NCI-H1048 (cell line): ENCODE measurements around the gene CTRL.
A peak's percentile ranks its signal among the peaks of the same experiment; 100 is the strongest.
"Not testable (repeated sequence)": the region's sequence is repeated elsewhere in the genome, so short reads cannot be mapped to it uniquely, and the experiment has no call there.

Source experiments
- DNase-seq: peaks from one replicate; lab custom pipeline; 2025; lab: John Stamatoyannopoulos, UW

CTRL gene

DNA sequence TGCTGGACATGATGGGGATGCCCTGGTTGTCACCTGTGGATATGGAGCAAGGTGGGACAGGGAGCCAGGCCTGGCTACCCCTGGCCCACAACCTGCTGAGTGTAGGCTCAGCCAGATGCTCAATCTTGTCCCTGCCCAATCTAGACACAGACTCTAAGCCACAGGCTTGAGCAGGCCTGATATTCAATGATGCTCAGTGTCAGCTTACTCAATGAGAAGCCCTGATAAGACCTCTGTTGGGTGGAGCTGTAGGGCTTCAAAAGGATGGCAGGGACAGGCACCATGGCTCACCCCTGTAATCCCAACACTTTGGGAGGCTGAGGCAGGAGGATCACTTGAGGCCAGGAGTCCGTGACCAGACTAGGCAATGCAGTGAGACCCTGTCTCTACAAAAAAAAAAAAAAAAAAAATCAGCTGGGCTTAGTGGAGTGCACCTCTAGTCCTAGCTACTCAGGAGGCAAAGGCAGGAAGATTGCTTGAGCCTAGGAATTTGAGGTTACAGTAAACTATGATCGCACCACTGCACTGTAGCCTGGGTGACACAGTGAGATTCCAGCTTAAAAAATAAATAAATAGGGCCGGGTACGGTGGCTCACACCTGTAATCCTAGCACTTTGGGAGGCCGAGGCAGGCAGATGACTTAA is 8.9 kb upstream of the CTRL start:
- no peak for DNase-seq

DNA sequence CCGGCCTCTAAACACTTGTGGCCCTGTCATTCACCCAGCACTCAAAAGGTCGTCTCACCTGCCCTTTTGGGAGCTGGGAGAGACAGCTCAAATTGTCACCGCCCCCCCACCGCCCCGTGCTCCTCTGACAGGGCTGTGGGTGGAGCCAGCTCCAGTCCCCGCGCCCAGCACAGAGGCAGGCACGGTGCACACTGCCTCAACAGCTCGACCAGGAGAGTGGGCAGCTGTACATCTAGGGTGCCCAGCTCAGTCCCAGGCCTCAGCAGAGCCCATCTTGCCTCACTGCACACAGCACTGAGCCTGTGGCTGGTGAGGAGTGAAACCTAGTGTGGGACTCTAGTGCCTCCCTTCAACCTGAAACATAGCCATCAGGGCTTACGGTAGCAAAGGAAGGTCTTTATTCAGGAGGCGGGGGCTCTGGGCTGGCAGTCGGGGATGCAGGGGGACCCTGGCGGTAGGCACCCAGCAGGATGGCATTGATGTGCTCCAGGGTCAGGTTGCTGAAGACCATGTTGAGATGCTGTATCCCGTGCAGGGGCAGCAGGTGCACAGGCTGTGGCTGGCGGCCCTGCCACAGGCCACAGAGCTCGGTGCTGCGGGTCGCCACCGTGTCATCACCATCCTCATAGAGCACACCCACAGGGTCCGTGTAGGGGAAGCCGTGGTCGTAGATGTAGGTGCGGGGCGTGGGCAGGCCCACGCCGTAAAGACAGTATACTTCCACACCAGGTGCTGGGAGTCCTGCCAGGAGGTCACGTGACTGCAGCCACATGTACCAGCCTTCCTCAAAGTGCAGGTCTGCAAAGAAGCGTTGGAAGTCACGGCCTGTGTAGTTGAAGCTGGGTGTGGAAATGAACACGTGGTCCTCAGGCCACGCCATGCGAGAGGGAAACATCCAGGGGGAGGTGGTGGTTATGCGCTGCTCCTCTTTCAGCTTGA is 8.1 kb upstream of the CTRL start:
- DNase-seq: no peak

DNA sequence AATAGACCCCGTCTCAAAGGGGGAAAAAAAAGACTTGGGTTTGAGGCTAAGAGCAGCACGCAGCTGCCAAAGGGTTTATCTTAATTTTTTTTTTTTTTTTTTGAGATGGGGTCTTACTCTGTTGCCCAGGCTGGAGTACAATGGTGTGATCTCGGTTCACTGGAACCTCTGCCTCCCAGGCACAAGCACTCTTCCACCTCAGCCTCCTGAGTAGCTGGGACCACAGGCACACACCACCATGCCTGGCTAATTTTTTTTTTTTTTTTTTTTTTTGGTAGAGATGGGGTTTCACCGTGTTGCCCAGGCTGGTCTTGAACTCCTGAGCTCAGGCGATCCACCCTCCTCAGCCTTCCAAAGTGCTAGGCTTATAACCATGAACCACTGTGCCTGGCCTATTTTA is 6.1 kb upstream of the CTRL start:
- not testable (repeated sequence) for DNase-seq

DNA sequence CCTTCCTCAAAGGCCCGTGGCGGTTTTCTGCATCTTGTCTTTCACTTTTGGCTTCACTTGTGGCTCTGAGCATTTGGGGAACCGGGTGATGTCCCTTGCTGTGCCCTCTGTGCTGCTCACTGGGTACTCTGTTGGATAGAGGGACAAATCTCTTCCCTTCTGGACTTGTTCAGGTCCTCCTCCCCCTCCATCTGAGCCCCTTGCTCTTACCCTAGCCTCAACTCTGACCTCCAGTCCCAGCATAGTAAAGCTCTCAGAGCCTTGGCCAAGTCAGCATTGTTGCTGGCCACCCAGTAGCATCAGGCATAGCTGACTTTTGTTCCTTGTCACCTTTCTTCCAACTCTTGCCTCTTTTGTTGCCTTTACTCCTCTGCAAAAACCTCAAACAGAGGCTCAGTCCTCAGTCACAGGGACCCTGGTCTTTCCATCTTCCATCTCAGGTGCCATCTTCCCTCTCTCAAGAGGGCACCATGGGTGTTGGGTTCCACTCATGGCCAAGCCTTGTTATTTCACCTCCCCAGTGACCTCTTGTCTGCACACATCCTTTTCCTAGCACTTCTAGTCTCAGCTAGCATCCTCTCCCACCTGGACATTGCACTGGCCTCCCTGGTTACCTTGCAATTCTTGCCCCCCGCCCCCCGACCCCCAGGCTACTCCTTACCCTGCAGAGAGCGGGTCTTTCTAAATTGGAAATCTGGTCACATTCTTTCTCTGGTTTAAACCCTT is 5.4 kb upstream of the CTRL start:
- no peak for DNase-seq

DNA sequence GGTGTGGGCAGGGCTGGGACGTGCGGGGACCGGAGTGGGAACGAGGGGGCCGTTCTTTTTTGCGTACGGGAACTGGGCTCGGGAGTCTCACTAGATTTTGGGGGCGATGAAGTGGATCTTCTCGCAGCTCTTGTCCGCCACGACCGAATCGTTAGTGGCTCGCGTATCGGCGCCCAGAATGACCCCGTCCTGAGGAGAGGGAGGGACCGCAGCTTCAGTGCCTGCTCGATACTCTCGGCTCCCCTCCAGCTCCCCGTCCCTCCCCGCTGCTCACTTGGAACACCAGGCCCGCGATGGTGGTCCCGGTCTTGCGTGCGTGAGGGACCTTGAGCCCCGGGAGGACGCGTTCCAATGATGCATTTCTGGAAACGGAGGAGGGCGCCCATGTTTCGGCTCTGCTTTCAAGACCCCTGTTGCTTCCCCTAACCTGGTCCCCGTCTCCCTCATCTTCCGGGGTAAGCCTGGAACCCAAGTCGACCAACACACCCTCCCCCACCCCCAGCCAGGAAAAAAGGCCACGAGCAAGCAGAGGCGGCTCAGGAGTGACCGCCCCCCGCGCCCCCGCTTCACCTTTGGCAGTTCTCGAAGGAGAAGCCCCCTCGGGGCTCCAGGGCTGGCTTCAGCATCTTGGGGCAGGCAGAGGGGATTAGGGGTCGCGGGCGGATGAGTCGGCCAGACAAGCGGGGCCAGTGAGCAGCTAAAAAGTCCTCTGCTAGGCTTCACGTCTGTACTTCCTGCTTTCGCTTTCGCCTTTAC is 4.6 kb upstream of the CTRL start, which contains the start of gene PSMB10:
Gene PSMB10, minus strand, starts transcription at position 727 of the 756 bp plus-strand sequence. Its CDS starts 101 bp downstream, at position 626.
- DNase-seq: no peak

DNA sequence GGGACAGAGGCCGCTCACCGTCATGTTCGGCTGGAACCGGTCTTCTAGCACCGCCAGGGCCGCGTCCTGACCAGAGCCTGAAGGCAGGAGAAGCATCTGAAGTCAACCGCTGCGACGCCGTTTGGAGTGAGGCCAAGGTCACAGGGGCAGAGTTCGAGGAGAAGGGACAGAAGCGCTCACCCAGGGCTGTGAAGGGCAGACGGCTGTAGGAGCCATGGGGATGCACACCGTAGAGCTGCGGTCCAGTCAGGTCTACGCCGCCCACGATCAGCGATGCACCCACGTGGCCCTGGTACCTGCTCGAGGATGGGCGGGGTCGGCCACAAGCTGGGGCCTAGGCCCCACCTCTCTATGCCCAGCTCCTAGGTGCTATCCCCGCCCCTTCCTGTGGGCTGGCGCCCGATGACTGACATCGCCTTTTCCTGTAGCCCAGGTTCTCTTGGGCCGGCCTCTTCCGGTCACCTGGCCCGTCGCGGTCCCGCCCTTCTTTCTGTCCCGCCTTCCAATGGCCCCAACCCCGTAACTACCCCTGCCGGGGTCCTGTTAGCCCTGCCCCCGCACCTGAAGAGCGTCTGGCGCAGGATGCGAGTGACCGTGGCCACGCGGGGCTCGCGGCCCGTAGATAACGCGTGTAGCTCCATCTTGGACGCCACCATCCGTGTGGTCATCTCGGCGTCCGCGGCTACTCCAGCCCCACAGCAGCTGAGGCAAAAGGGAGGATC is 3.9 kb upstream of the CTRL start:
- peak; percentile 56 for DNase-seq

DNA sequence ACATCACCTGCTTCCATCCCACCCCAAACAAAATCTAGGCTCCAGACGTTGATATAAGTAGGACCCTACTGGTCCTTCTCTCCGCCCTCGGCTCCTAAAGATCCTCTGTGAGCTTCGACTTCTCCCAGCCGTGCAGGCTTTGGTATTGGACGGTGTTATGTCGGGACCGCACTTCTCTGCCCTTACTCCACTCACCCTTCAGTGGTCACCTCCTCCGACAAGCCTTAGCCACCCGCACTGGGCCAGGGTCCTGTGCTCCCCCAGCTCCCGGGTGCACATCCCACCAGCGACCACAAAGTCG is 3.4 kb upstream of the CTRL start:
- no peak for DNase-seq

DNA sequence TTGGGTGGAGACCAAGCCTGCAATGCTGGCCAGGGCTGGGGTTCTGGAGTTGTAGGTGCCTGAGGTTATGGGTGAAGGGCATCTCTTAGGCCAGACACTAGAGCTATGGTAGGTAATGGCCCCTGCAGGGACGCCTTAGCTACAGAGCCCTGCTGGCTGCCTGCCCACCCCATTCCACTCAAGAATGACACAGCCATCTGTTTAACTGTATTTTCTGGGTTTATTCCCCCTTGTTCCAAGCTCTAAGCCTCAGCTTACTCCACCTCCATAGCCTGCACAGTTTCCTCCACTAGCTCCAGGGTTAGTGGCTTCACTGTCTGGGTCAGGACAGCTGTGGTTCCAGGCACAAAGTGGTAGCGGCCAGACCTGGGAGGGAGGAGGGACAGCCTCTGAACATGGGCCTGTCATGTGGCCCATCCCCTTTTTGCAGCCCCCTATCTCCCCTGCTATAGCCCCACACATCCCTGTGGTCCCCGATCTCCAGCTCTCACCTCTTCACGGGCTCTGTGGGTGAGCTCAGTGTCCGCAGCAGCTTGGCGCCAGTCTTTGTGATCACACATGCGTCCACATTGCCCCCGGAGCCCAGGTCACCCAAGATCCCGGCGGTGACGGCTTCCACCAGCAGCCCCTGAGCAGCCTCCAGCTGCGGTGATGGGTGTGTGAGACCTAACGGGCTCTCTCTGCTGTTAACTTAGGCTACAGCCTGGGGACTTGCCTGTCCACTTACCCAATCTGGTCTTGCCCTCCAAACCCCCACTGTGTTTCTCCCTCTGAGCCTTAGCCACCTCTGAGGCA is 2.8 kb upstream of the CTRL start:
- DNase-seq: no peak

DNA sequence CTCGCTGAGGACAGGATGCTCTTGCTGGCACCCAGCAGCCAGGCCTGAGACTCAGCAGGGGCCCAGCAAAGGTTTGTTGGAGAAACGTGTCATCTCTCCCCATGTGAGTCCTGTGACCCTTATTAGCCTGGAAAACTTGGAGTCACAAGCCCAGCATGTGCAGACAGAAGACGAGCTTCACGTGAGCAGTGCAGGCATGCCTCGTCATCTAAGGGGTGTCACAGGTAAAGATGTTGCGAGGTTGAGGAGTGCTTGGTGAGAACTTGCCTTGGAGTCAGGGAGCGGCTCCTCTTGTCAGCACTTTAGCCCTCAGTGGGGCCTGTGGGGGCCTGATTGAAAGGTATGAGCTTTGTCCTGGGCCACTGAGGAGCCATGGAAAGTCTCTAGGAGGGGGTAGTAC is 2.1 kb upstream of the CTRL start:
- no peak for DNase-seq

DNA sequence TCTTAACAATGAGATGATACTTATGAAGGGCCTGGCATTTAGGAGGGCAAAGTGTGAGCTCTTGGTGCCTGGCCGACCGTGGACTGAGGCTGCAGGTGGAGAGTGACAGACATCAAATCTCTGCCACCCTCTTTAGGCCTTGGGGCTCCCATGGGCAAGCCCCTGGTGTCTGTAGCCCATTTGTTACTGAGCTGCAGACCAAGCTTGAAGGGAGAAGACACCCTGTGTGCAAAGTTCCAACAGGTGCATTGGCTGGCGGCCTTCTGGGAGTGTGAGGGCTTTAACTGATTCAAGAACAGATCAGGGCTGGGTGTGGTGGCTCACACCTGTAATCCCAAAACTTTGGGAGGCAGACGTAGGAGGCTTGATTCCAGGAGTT is 789 bp upstream of the CTRL start:
- no peak for DNase-seq

DNA sequence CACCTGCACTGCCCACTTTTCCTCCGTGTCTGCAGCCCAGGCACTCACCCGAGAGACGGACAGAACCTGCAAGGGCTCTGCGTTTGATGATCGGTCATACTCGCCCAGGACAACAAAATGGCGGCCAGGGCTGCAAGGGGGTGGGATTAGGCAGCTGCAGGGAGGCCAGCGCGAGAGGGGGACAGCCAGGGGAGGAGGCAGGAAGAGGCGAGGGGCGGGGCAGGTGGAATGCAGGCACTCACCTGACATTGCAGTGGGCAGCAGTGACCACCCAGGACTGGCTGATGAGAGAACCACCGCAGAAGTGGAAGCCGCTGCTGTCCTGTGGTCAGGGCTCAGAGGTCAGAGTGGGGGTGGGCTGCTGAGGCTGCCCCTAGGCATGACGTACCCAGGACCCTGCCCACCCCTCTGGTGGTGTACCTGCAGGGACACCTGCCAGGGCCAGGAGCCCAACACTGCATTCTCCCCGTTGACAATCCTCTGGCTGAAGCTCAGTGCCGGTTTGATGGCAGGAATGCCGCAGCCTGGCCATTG is 917 bp downstream of the CTRL start:
- no peak for DNase-seq

DNA sequence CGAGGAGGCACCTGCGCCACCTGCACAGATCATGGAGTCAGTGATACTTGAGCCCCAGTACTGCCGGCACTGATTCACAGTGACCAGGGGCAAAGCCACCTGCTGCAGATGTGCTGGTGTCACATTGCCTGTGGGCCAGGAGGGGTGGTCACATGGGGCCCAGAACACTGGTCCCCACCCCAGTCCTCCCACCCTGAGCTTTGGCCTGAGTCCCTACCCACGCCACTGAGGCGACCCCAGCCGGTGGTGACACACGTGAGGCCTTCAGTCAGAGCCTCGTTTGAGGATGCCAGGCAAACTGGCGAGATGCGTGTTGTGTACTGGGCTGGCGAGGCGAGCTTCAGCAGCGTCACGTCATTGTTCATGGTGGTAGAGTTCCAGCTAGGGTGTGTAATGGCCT is 1.5 kb downstream of the CTRL start:
- DNase-seq: no peak

DNA sequence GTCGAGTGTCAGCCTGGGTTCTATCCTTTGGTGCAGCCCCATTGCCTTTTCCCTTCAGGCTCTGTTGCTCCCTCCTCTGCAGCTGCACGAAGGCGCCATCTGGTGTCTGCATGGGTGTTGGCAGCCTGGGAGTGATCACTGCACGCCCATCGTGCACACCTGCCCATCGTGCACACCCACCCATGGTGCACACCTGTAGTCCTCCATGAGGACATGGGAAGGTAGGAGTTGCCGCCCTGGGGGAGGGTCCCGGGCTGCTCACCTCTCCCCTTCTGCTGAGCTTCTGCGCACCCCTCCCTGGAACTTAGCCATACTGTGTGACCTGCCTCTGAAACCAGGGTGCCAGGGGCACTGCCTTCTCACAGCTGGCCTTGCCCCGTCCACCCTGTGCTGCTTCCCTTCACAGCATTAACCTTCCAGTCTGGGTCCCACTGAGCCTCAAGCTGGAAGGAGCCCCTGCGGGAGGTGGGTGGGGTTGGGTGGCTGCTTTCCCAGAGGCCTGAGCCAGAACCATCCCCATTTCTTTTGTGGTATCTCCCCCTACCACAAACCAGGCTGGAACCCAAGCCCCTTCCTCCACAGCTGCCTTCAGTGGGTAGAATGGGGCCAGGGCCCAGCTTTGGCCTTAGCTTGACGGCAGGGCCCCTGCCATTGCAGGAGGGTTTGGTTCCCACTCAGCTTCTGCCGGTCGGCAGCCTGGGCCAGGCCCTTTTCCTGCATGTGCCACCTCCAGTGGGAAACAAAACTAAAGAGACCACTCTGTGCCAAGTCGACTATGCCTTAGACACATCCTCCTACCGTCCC is 2.9 kb downstream of the CTRL start:
- no peak for DNase-seq

DNA sequence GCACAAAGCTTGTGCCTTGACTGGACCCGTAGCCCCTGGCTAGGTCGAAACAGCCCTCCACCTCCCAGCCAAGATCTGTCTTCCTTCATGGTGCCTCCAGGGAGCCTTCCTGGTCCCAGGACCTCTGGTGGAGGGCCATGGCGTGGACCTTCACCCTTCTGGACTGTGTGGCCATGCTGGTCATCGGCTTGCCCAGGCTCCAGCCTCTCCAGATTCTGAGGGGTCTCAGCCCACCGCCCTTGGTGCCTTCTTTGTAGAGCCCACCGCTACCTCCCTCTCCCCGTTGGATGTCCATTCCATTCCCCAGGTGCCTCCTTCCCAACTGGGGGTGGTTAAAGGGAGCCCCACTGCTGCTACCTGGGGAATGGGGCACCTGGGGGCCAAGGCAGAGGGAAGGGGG is 3.5 kb downstream of the CTRL start:
- no peak for DNase-seq

DNA sequence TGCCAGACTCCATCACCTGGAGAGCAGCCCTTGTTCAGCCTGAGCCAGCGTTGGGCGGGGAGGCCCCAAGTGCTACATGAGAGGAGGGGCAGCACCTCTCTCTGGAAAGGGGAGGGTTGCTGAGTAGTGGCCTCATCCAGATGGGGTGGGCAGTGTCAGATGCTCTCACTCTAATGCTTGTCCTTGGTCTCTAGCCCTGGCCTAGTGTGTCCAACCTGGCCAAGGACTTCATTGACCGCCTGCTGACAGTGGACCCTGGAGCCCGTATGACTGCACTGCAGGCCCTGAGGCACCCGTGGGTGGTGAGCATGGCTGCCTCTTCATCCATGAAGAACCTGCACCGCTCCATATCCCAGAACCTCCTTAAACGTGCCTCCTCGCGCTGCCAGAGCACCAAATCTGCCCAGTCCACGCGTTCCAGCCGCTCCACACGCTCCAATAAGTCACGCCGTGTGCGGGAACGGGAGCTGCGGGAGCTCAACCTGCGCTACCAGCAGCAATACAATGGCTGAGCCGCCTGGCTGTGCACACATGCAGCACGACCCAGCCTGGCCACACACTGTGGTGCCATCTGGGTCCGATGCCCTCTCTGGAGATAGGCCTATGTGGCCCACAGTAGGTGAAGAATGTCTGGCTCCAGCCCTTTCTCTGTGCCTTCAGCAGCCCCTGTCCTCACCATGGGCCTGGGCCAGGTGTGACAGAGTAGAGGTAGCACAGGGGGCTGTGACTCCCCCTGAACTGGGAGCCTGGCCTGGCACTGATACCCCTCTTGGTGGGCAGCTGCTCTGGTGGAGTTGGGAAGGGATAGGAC is 4.3 kb downstream of the CTRL start:
- DNase-seq: no peak

DNA sequence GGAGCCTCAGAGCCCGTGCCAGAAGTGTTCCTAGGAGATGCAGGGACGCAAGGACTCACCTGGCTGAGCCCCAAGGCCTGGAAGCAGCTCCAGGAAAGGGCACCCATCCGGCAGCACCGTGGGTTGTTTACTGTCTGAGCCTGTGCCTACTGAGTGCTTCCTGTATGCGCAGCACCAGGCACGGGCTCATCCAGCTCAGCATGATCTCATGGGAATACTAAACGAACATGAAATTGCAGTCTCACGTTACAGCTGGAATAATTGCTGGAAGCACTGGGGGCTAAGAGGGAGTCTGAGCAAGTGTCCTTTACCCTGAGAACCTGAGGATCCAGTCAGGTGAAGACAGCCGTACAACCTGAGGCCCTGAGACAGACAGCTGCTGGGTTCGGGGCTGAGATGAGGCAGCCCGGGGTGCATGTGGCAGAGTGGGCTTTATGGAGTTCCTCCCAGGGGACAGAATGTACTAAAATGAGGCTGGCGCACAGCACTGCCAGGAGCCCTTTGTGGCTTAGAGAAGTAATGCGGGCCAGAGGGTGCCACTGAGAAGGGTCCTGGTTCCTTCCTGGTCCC is 5.4 kb downstream of the CTRL start:
- no peak for DNase-seq

DNA sequence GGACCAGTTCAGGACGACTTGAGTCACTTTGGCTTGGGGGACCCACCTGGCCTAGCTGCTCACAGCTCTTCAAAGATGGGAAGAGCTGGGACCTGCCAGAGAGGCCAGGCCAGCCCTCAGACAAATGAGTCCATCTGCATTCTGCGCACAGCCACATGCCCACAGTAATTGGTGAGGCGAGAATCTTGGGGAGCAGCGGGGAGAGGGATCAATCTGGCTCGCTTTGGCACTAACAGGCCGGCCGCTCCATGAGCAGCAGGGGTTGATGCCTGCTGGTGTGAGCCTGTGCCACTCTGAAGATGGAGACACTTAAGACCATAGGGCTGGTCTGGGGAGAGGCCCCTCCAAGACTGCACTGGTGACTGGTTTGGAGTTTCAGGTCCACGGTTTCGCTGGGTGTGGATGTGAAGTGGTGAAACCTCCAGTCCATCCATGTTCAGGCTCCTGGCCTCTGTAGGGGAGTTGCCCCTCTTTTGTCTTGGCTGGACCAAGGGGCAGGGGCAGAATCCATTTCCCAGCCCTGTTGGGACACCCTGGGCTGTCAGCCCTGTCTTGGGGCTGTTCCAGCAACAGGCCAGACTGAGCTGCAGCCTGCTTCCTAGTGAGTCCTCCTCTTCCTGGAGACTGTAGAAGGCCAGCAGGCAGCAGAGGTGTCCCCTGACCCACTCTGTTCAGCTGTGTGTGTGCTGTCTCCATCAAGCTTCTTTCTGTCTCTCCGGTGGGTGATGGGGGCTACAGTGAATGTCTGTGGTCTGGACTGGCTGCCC is 7.3 kb downstream of the CTRL start:
- no peak for DNase-seq
